K562 (cell line): ENCODE results near the gene TJP3. TPM values are rescaled to one million over a fixed set of nuclear protein-coding genes. Genes with fewer than 3 reads are reported as not detected.

Source experiments
- ATAC-seq: fragments of 200-7000 bp; cut with Tn5 transposase; 3 replicates; pipeline ENCODE4 v1.9.1; 2020; ENCODE audit warnings: moderate library complexity
- BruUV-seq: library from RNA; stranded (reverse); fragments of 400-500 nt; replicated peaks from 2 replicates; lab custom pipeline; 2021; lab: Mats Ljungman, UMichigan
- CTCF ChIA-PET: fragments of 300-600 bp; formaldehyde crosslinking; extraction: SDS; loops from one replicate; lab custom pipeline; 2021; ENCODE audit warnings: low intra/inter-chr PET ratio; lab: Yijun Ruan, JAX
- POLR2A ChIA-PET: fragments of 300-600, 350-650 bp; sonication (Branson Sonifier 250); formaldehyde crosslinking; extraction: SDS; loops from one replicate; lab custom pipeline; 2021; ENCODE audit warnings: antibody characterized with exemption, inconsistent platforms; lab: Yijun Ruan, JAX
- DNase-seq, 4 experiments: peaks; one replicate each; pipeline versions ENCODE4 v3.0.0 to v3.0.0-alpha.2; 2011 to 2018; ENCODE audit warnings: low spot score in 3 of 4, mixed read lengths in 3 of 4; ENCODE audit errors: extremely low read depth in 1 of 4
- FAIRE-seq: peaks from 2 replicates; lab custom pipeline; 2011; peaks lifted over from hg19 to GRCh38; lab: Jason Lieb, UNC
- H2AFZ ChIP-seq: 2 replicates; pipeline ENCODE4 v1.6.0; 2011; ENCODE audit warnings: low read depth, low read length, control low read depth, inconsistent platforms
- H3K27ac ChIP-seq: fragments of 200-600 bp; 3 replicates; pipeline ENCODE4 v1.8.0; 2011; ENCODE audit warnings: low read depth, mild to moderate bottlenecking, control low read depth, inconsistent platforms, low read length, moderate library complexity, mixed read lengths; ENCODE audit errors: extremely low read depth
- H3K27me3 ChIP-seq, 2 experiments: fragments of 300-600 bp in 1 of 2; 2 replicates in 1 of 2; 3 replicates in 1 of 2; pipeline versions ENCODE4 v1.6.0 to v1.8.0; 2011; ENCODE audit warnings: inconsistent platforms in 2 of 2, low read length in 2 of 2, mild to moderate bottlenecking in 1 of 2, mixed read lengths in 1 of 2, moderate library complexity in 1 of 2; ENCODE audit not compliant: control insufficient read depth in 2 of 2, insufficient read depth in 2 of 2
- H3K36me3 ChIP-seq: fragments of 300-600 bp; 3 replicates; pipeline ENCODE4 v1.8.0; 2011; ENCODE audit warnings: mild to moderate bottlenecking, low read length, inconsistent platforms; ENCODE audit not compliant: control insufficient read depth, insufficient read depth
- H3K4me1 ChIP-seq, 2 experiments: fragments of 200-600 bp in 1 of 2; replicated peaks in 1 of 2; 2 replicates in 1 of 2; 3 replicates in 1 of 2; pipeline versions ENCODE4 v1.5.1 to v1.8.0; 2011; ENCODE audit warnings: inconsistent platforms in 2 of 2, low read length in 2 of 2, mild to moderate bottlenecking in 1 of 2, mixed read lengths in 1 of 2, moderate library complexity in 1 of 2; ENCODE audit not compliant: control insufficient read depth in 2 of 2, insufficient read depth in 2 of 2
- H3K4me2 ChIP-seq: 2 replicates; pipeline ENCODE4 v1.6.1; 2011; ENCODE audit warnings: low read length, control low read depth, inconsistent platforms, mixed read lengths; ENCODE audit not compliant: insufficient read depth
- H3K4me3 ChIP-seq: fragments of 200-600 bp; sonication (generic), shearing (Covaris generic); 2 replicates; pipeline ENCODE4 v1.5.1; 2016; ENCODE audit warnings: control low read depth, inconsistent platforms
- H3K79me2 ChIP-seq: fragments of 200-600 bp; 3 replicates; pipeline ENCODE4 v1.8.0; 2011; ENCODE audit warnings: low read length, inconsistent platforms; ENCODE audit not compliant: control insufficient read depth, insufficient read depth
- H3K9ac ChIP-seq, 2 experiments: 2 replicates each; pipeline versions ENCODE4 v1.6.0 to v1.6.1; 2011; ENCODE audit warnings: low read depth in 2 of 2, low read length in 2 of 2, control low read depth in 1 of 2, inconsistent platforms in 1 of 2, mild to moderate bottlenecking in 1 of 2, mixed read lengths in 1 of 2; ENCODE audit not compliant: insufficient read depth in 1 of 2
- H3K9me1 ChIP-seq: one replicate; pipeline ENCODE4 v1.6.0; 2011; ENCODE audit warnings: inconsistent platforms, mild to moderate bottlenecking, low read length, moderate library complexity; ENCODE audit not compliant: control insufficient read depth, insufficient read depth
- H3K9me3 ChIP-seq: replicated peaks from 2 replicates; pipeline ENCODE4 v1.5.1; 2011; ENCODE audit warnings: low read depth, low read length, inconsistent platforms; ENCODE audit not compliant: control insufficient read depth, insufficient read depth
- H4K20me1 ChIP-seq: replicated peaks from 2 replicates; pipeline ENCODE4 v1.6.1; 2011; ENCODE audit warnings: low read length, inconsistent platforms, mixed read lengths; ENCODE audit not compliant: control insufficient read depth, insufficient read depth
- BMI1 ChIP-seq: fragments of 150-350 bp; IDR thresholded peaks from 2 replicates; pipeline ENCODE4 v1.6.1; 2014; ENCODE audit warnings: low read length
- BRCA1 ChIP-seq, 2 experiments: fragments of 450-650 bp in 1 of 2; sonication (generic) in 1 of 2; formaldehyde crosslinking in 1 of 2; IDR thresholded peaks; 2 replicates each; pipeline versions ENCODE4 v1.5.0 to v1.6.1; 2017 to 2020; ENCODE audit warnings: mild to moderate bottlenecking in 1 of 2, missing genetic modification reagents in 1 of 2
- FOXM1 ChIP-seq, 2 experiments: fragments of 450-650 bp in 1 of 2; sonication (generic) in 1 of 2; formaldehyde crosslinking in 1 of 2; IDR thresholded peaks; 2 replicates each; pipeline versions ENCODE4 v1.6.1 to v1.9.0; 2017 to 2022; ENCODE audit warnings: low read depth in 2 of 2, mild to moderate bottlenecking in 2 of 2, missing genetic modification reagents in 1 of 2, moderate library complexity in 1 of 2
- NELFE ChIP-seq: IDR thresholded peaks from 2 replicates; pipeline ENCODE4 v1.6.1; 2011; ENCODE audit warnings: mild to moderate bottlenecking; ENCODE audit not compliant: insufficient read depth, insufficient read length
- PHF21A ChIP-seq: fragments of 450-650 bp; IDR thresholded peaks from 2 replicates; pipeline ENCODE4 v1.6.1; 2017; ENCODE audit warnings: low read depth, borderline replicate concordance
- POLR2A ChIP-seq: fragments of 450-650 bp; conservative IDR thresholded peaks from 2 replicates; pipeline ENCODE4 v1.6.1; 2016
- PURB ChIP-seq: sonication (generic); formaldehyde crosslinking; IDR thresholded peaks from 2 replicates; pipeline ENCODE4 v1.9.0; 2021; ENCODE audit warnings: low read depth, mild to moderate bottlenecking, missing genetic modification reagents
- SMARCA4 ChIP-seq: fragments of 450-650 bp; IDR thresholded peaks from 2 replicates; pipeline ENCODE4 v1.6.1; 2016
- SRSF7 ChIP-seq: fragments of 200-400 bp; formaldehyde crosslinking; optimal IDR thresholded peaks from 2 replicates; pipeline ENCODE3; 2017; ENCODE audit warnings: mild to moderate bottlenecking, low read depth, low read length
- SRSF9 ChIP-seq: fragments of 200-400 bp; formaldehyde crosslinking; IDR thresholded peaks from 2 replicates; pipeline ENCODE4 v1.6.1; 2017; ENCODE audit warnings: low read depth, low read length, borderline replicate concordance
- ZEB2 ChIP-seq: fragments of 450-650 bp; IDR thresholded peaks from 2 replicates; pipeline ENCODE4 v1.6.1; 2016
- ZNF146 ChIP-seq: IDR thresholded peaks from one replicate; pipeline ENCODE4 v1.6.1; 2018; ENCODE audit warnings: missing compliant biosample characterization; ENCODE audit not compliant: unreplicated experiment
- ZNF224 ChIP-seq: sonication (generic); formaldehyde crosslinking; IDR thresholded peaks from 2 replicates; pipeline ENCODE4 v1.8.0; 2022; ENCODE audit warnings: mild to moderate bottlenecking, missing genetic modification reagents
- ZSCAN32 ChIP-seq: fragments of 450-650 bp; formaldehyde crosslinking; IDR thresholded peaks from 2 replicates; pipeline ENCODE4 v1.4.0; 2020; ENCODE audit warnings: mild to moderate bottlenecking, moderate library complexity
- ZZZ3 ChIP-seq: fragments of 450-650 bp; IDR thresholded peaks from 2 replicates; pipeline ENCODE4 v1.6.1; 2016; ENCODE audit warnings: antibody characterized with exemption, mild to moderate bottlenecking, moderate library complexity
- WGBS: fragments of 100-300 bp; shearing (Covaris generic); methylation state at CpG from one replicate; pipeline ENCODE4 v1.1.6; 2016; ENCODE audit warnings: low coverage, mixed read lengths; ENCODE audit not compliant: insufficient coverage; ENCODE audit errors: missing lambda C conversion rate; 5-methylcytosine and 5-hydroxymethylcytosine counted together
- in situ Hi-C: fragments of 300-500 bp; cut with MboI; formaldehyde crosslinking; loops from 4 replicates; pipeline ENCODE4 v1.15.0; 2018; ENCODE audit warnings: inconsistent platforms, mixed read lengths
- intact Hi-C: fragments of 100-400 bp; cut with micrococcal nuclease; formaldehyde crosslinking; loops from 2 replicates; pipeline ENCODE4 v1.14.2; 2022
- polyA plus RNA-seq, 8 experiments: library from polyadenylated mRNA; depleted of rRNA in 4 of 8; stranded (reverse) in 5 of 8; unstranded in 3 of 8; fragments of >200 nt; fragmentation: Nextera tagmentation in 2 of 8; fragmentation: Illumina TruSeq in 1 of 8; extraction: Ambion mirVana in 2 of 8; extraction: Trizol in 1 of 8; gene quantifications; 2 replicates each; pipeline versions ENCODE4 v1.2.1 to v1.2.3, GENCODE V29; 2011 to 2014; ENCODE audit warnings: inconsistent platforms in 1 of 8, missing spikeins in 1 of 8
- total RNA-seq, 7 experiments: library from RNA; depleted of rRNA in 6 of 7; stranded (reverse); fragments of >200 nt in 6 of 7; fragmentation: Illumina TruSeq in 2 of 7; extraction: Trizol in 2 of 7; gene quantifications; 2 replicates each; pipeline versions ENCODE4 v1.2.1 to v1.2.3, GENCODE V29; 2011 to 2021; ENCODE audit warnings: low replicate concordance in 1 of 7
- TF ChIP-seq, protein P1 (sequence below): fragments of 450-650 bp; formaldehyde crosslinking; IDR thresholded peaks from 2 replicates; pipeline ENCODE4 v1.4.0; 2020; ENCODE audit warnings: mild to moderate bottlenecking
- TF ChIP-seq, protein P2 (sequence below): IDR thresholded peaks from 2 replicates; pipeline ENCODE4 v1.6.1; 2011; ENCODE audit not compliant: insufficient read length; ENCODE audit errors: extremely low read depth
- TF ChIP-seq, protein P3 (sequence below): sonication (generic); formaldehyde crosslinking; IDR thresholded peaks from 2 replicates; pipeline ENCODE4 v1.8.1; 2023; ENCODE audit warnings: mild to moderate bottlenecking, missing genetic modification reagents
- TF ChIP-seq, protein P4 (sequence below): fragments of 250-450 bp; sonication (Bioruptor Pico); IDR thresholded peaks from 2 replicates; pipeline ENCODE4 v1.5.0; 2021

The TJP3 gene
- total and polyA plus RNA-seq, 9 of the 15 experiments (the other 6 are each of a cell fraction or from before 2014, with no cell fraction given) = 0.11 to 2.4 (median 0.57) TPM; not detected in 1

DNA sequence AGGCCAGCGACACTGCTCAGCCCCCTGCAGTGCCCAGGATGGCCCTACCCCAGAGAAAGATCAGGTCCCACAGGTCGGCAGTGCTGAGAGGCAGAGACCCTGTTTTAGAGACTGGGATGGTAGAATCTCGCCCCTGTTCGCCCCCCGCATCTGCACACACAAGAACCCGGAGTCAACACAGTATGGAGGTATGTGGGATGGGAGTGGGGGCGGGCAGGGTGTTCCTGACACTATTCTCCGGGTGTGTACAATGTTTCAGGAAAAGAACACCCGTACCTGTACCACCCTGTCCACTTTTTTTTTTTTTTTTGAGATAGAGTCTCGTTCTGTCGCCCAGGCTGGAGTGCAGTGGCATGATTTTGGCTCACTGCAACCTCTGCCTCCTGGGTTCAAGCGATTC, 27.2 kb upstream of the TJP3 start:
- Histone ChIP-seq H3K9me3 (no peaks in the 10 kb centered on the region), H3K4me1 (peaks cover 25 to 55% of the 10 kb centered on the region in 2 experiments), H3K27ac (no peak overlapping the region), H3K79me2 (peaks cover 39% of the 10 kb centered on the region), H3K4me2 (no peak overlapping the region), H3K36me3 (peaks cover 21% of the 10 kb centered on the region; the same call in 1 of the 3 replicates), H3K4me3 (no peak overlapping the region), H2AFZ (no peak overlapping the region), H3K9me1 (peaks cover 9% of the 10 kb centered on the region), H3K27me3 (no peaks in the 10 kb centered on the region), H4K20me1 (peaks cover 30% of the 10 kb centered on the region), H3K9ac (no peak overlapping the region)
- DNase-seq (no peak), FAIRE-seq (no peak), ATAC-seq (no peak)
- 91% methylated on average over 12 of the region's 12 CpGs for WGBS
- no TSS peak for BruUV-seq
- intact Hi-C loops = no loop called here
- in situ Hi-C loops = no loop called here
- ChIA-PET CTCF (no interaction called here), POLR2A (interaction anchor here (0.5 kb wide), 1 partner anchor 200 kb away, joined by 3 read pairs; no protein-coding TSS in a partner anchor)
- TF ChIP-seq, protein P1, sequence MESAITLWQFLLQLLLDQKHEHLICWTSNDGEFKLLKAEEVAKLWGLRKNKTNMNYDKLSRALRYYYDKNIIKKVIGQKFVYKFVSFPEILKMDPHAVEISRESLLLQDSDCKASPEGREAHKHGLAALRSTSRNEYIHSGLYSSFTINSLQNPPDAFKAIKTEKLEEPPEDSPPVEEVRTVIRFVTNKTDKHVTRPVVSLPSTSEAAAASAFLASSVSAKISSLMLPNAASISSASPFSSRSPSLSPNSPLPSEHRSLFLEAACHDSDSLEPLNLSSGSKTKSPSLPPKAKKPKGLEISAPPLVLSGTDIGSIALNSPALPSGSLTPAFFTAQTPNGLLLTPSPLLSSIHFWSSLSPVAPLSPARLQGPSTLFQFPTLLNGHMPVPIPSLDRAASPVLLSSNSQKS (CRISPR knock-in tag) = no peak
- TF ChIP-seq ZNF146 = no peak
- TF ChIP-seq PHF21A = no peak
- TF ChIP-seq ZZZ3 = no peak
- TF ChIP-seq, protein P2, sequence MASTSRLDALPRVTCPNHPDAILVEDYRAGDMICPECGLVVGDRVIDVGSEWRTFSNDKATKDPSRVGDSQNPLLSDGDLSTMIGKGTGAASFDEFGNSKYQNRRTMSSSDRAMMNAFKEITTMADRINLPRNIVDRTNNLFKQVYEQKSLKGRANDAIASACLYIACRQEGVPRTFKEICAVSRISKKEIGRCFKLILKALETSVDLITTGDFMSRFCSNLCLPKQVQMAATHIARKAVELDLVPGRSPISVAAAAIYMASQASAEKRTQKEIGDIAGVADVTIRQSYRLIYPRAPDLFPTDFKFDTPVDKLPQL = no peak
- no peak for TF ChIP-seq SMARCA4
- TF ChIP-seq ZNF224 (CRISPR knock-in tag) = no peak
- no peak for TF ChIP-seq ZSCAN32 (CRISPR knock-in tag)
- TF ChIP-seq, protein P3, sequence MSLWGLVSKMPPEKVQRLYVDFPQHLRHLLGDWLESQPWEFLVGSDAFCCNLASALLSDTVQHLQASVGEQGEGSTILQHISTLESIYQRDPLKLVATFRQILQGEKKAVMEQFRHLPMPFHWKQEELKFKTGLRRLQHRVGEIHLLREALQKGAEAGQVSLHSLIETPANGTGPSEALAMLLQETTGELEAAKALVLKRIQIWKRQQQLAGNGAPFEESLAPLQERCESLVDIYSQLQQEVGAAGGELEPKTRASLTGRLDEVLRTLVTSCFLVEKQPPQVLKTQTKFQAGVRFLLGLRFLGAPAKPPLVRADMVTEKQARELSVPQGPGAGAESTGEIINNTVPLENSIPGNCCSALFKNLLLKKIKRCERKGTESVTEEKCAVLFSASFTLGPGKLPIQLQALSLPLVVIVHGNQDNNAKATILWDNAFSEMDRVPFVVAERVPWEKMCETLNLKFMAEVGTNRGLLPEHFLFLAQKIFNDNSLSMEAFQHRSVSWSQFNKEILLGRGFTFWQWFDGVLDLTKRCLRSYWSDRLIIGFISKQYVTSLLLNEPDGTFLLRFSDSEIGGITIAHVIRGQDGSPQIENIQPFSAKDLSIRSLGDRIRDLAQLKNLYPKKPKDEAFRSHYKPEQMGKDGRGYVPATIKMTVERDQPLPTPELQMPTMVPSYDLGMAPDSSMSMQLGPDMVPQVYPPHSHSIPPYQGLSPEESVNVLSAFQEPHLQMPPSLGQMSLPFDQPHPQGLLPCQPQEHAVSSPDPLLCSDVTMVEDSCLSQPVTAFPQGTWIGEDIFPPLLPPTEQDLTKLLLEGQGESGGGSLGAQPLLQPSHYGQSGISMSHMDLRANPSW = no peak
- TF ChIP-seq POLR2A = no peak
- no peak for TF ChIP-seq BMI1
- no peak for TF ChIP-seq BRCA1 (IDR thresholded peaks at IDR 0.05)
- no peak for TF ChIP-seq BRCA1 (CRISPR knock-in tag; IDR thresholded peaks at IDR 0.05)
- no peak for TF ChIP-seq FOXM1 (IDR thresholded peaks at IDR 0.05; ENCODE audit: low read depth)
- TF ChIP-seq FOXM1 (CRISPR knock-in tag; IDR thresholded peaks at IDR 0.05; ENCODE audit: low read depth) = no peak
- no peak for TF ChIP-seq SRSF9
- TF ChIP-seq ZEB2 = no peak
- TF ChIP-seq, protein P4, sequence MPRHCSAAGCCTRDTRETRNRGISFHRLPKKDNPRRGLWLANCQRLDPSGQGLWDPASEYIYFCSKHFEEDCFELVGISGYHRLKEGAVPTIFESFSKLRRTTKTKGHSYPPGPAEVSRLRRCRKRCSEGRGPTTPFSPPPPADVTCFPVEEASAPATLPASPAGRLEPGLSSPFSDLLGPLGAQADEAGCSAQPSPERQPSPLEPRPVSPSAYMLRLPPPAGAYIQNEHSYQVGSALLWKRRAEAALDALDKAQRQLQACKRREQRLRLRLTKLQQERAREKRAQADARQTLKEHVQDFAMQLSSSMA (CRISPR knock-in tag) = no peak
- TF ChIP-seq PURB (CRISPR knock-in tag) = no peak
- TF ChIP-seq SRSF7 = no peak
- TF ChIP-seq NELFE = no peak
